Fibroblast of lung (primary cell): ENCODE measurements around the gene DTWD2. TPM values are rescaled to one million over a fixed set of nuclear protein-coding genes. Genes with fewer than 3 reads are reported as not detected.

Experiments used
- DNase-seq, 2 donors: peaks; one replicate each; pipeline versions ENCODE4 v3.0.0 to v3.0.0-alpha.2; 2010; ENCODE audit warnings: low read depth in 2 of 2
- H2AFZ ChIP-seq: 2 replicates; pipeline ENCODE4 v1.5.1; 2012; ENCODE audit warnings: low read length, control low read depth, inconsistent platforms
- H3K27ac ChIP-seq: 2 replicates; pipeline ENCODE4 v1.5.1; 2011; ENCODE audit warnings: low read length, control low read depth; ENCODE audit not compliant: insufficient read depth
- H3K27me3 ChIP-seq: 2 replicates; pipeline ENCODE4 v1.5.1; 2011; ENCODE audit warnings: mild to moderate bottlenecking, low read length; ENCODE audit not compliant: control insufficient read depth, insufficient read depth
- H3K36me3 ChIP-seq: 2 replicates; pipeline ENCODE4 v1.5.1; 2011; ENCODE audit warnings: low read length; ENCODE audit not compliant: control insufficient read depth, insufficient read depth
- H3K4me1 ChIP-seq: 2 replicates; pipeline ENCODE4 v1.5.1; 2011; ENCODE audit warnings: low read length; ENCODE audit not compliant: control insufficient read depth, insufficient read depth; ENCODE audit errors: extremely low read depth
- H3K4me2 ChIP-seq: 2 replicates; pipeline ENCODE4 v1.5.1; 2011; ENCODE audit warnings: low read length, control low read depth; ENCODE audit not compliant: insufficient read depth; ENCODE audit errors: extremely low read depth
- H3K4me3 ChIP-seq, 4 experiments: fragments of 200-600 bp in 1 of 4; sonication (generic) in 1 of 4; replicated peaks in 1 of 4; 2 replicates each; pipeline ENCODE4 v1.5.1; 2011 to 2016; ENCODE audit warnings: low read length in 4 of 4, low read depth in 3 of 4, mild to moderate bottlenecking in 3 of 4, control low read depth in 2 of 4, inconsistent platforms in 1 of 4, mixed read lengths in 1 of 4; ENCODE audit not compliant: insufficient read depth in 1 of 4; ENCODE audit errors: control extremely low read depth in 1 of 4
- H3K79me2 ChIP-seq: 2 replicates; pipeline ENCODE4 v1.5.1; 2012; ENCODE audit warnings: mild to moderate bottlenecking, low read length, inconsistent platforms; ENCODE audit not compliant: control insufficient read depth, insufficient read depth
- H3K9ac ChIP-seq: 2 replicates; pipeline ENCODE4 v1.5.1; 2011; ENCODE audit warnings: mild to moderate bottlenecking, low read length, control low read depth; ENCODE audit not compliant: insufficient read depth
- H3K9me3 ChIP-seq: 2 replicates; pipeline ENCODE4 v1.5.1; 2012; ENCODE audit warnings: low read depth, low read length; ENCODE audit not compliant: control insufficient read depth, insufficient read depth
- H4K20me1 ChIP-seq: 2 replicates; pipeline ENCODE4 v1.5.1; 2011; ENCODE audit warnings: low read length; ENCODE audit not compliant: control insufficient read depth, insufficient read depth; ENCODE audit errors: extremely low read depth
- EZH2 ChIP-seq: IDR thresholded peaks from 2 replicates; pipeline ENCODE4 v1.5.1; 2012; ENCODE audit warnings: low read length, control low read depth, mild to moderate bottlenecking; ENCODE audit errors: missing control alignments
- polyA plus RNA-seq, 2 donors: library from polyadenylated mRNA; depleted of rRNA in 1 of 2; stranded (reverse) in 1 of 2; unstranded in 1 of 2; fragments of >200 nt; gene quantifications; 2 replicates each; pipeline ENCODE4 v1.2.1, GENCODE V29; 2011 to 2012; ENCODE audit warnings: missing spikeins in 1 of 2
- total RNA-seq: library from RNA; depleted of rRNA; stranded (reverse); fragments of >200 nt; gene quantifications from 2 replicates; pipeline ENCODE4 v1.2.1, GENCODE V29; 2014
- TF ChIP-seq, protein P1 (sequence below), 2 donors: IDR thresholded peaks in 1 of 2; conservative IDR thresholded peaks in 1 of 2; 1 replicate in 1 of 2; 2 replicates in 1 of 2; pipeline ENCODE4 v1.5.1; 2011 to 2012; ENCODE audit warnings: low read length in 2 of 2, control low read depth in 1 of 2, inconsistent platforms in 1 of 2, low read depth in 1 of 2, mild to moderate bottlenecking in 1 of 2

DTWD2 gene
- total and polyA plus RNA-seq, 2 donors (not counting 1 experiment from before 2014, with no cell fraction given): 2.8 to 4.8 TPM

DNA sequence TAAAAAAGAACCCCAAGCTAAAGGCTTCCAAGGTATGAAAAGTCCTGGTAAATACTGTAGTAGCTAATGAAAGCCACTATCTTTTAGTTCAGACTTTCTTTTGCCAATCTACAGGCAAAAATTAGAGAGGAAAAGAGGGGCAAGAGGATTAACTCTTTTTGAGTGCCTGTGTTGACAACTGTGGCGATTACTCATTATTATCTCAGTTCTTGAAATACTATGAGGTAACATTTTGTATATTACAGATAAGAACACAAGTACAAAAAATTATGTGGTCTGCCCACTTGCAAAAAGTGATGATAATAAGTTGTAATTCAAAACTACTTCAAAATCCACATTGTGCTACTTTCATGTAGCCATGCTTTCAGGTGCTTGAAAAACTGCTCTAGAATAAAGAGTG lies 144.0 kb downstream of the DTWD2 start:
- TF ChIP-seq, protein P1, sequence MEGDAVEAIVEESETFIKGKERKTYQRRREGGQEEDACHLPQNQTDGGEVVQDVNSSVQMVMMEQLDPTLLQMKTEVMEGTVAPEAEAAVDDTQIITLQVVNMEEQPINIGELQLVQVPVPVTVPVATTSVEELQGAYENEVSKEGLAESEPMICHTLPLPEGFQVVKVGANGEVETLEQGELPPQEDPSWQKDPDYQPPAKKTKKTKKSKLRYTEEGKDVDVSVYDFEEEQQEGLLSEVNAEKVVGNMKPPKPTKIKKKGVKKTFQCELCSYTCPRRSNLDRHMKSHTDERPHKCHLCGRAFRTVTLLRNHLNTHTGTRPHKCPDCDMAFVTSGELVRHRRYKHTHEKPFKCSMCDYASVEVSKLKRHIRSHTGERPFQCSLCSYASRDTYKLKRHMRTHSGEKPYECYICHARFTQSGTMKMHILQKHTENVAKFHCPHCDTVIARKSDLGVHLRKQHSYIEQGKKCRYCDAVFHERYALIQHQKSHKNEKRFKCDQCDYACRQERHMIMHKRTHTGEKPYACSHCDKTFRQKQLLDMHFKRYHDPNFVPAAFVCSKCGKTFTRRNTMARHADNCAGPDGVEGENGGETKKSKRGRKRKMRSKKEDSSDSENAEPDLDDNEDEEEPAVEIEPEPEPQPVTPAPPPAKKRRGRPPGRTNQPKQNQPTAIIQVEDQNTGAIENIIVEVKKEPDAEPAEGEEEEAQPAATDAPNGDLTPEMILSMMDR (conservative IDR thresholded peaks at IDR 0.05 in 1 of 2, IDR thresholded peaks at IDR 0.05 in 1 of 2; ENCODE audit: low read depth in 1 of 2, low read length in 2 of 2): no peak
- no peak for TF ChIP-seq EZH2
- H3K4me1 ChIP-seq: no peaks in the 10 kb centered on the region
- H3K9ac ChIP-seq: no peak overlapping the region
- no peak overlapping the region for H2AFZ ChIP-seq
- H3K79me2 ChIP-seq: no peaks in the 10 kb centered on the region
- no peak overlapping the region for H3K27ac ChIP-seq
- H3K27me3 ChIP-seq: no peaks in the 10 kb centered on the region
- no peaks in the 10 kb centered on the region for H4K20me1 ChIP-seq
- DNase-seq: peak in 1 of 2 donors; percentile 3
- H3K9me3 ChIP-seq: no peaks in the 10 kb centered on the region
- H3K36me3 ChIP-seq: no peaks in the 10 kb centered on the region
- no peak overlapping the region for H3K4me3 ChIP-seq
- H3K4me2 ChIP-seq: no peak overlapping the region

DNA sequence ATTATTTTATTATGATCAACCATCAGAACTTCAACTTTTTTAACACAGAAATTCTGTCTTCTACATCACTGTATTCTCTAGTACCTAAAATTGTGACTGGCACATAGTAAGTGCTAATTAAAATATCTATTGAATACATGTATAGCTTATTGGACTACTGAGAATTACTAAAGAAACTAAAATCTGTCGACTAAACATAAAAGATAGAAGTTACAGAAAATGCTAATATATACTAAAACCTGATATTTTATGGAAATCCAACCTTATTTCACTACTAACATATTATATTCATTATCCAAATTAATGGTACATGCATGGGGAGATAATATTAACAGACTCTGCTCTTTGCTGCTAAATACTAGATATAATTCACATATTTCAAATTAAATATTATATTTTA lies 153.6 kb downstream of the DTWD2 start:
- TF ChIP-seq, protein P1 (conservative IDR thresholded peaks at IDR 0.05 in 1 of 2, IDR thresholded peaks at IDR 0.05 in 1 of 2; ENCODE audit: low read depth in 1 of 2, low read length in 2 of 2): no peak
- no peak for TF ChIP-seq EZH2
- no peak overlapping the region for H2AFZ ChIP-seq
- H3K4me1 ChIP-seq: no peaks in the 10 kb centered on the region
- H3K36me3 ChIP-seq: no peaks in the 10 kb centered on the region
- H3K9ac ChIP-seq: no peak overlapping the region
- no peaks in the 10 kb centered on the region for H3K9me3 ChIP-seq
- H3K79me2 ChIP-seq: no peaks in the 10 kb centered on the region
- H3K4me3 ChIP-seq: no peak overlapping the region
- no peak overlapping the region for H3K4me2 ChIP-seq
- no peak for DNase-seq
- H3K27ac ChIP-seq: no peak overlapping the region
- H4K20me1 ChIP-seq: no peaks in the 10 kb centered on the region
- H3K27me3 ChIP-seq: no peaks in the 10 kb centered on the region

DNA sequence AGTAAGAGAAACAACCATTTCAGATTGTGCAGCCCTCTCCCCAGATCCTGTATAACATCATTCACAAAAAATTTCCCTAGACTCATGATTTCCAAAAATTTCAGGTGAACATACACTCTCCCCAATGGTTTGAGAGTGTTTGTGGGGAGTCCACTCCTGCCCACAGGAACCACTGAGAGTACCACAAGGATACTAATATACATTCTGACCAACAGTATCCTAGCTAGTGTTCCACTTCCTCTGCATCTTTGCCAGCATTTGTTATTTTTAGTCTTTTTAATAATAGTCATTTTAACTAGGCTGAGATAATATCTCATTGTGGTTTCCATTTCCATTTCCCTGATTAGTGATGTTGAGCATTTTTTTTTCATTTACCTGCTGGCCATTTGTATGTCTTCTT lies 155.4 kb downstream of the DTWD2 start:
- Histone ChIP-seq H3K9ac (no peak overlapping the region), H3K27ac (no peak overlapping the region), H2AFZ (no peak overlapping the region), H3K4me2 (no peak overlapping the region), H3K4me3 (no peak overlapping the region), H3K27me3 (no peaks in the 10 kb centered on the region), H3K79me2 (no peaks in the 10 kb centered on the region), H3K36me3 (no peaks in the 10 kb centered on the region), H3K9me3 (no peaks in the 10 kb centered on the region), H3K4me1 (no peaks in the 10 kb centered on the region), H4K20me1 (no peaks in the 10 kb centered on the region)
- DNase-seq: no peak
- no peak for TF ChIP-seq EZH2
- TF ChIP-seq, protein P1 (conservative IDR thresholded peaks at IDR 0.05 in 1 of 2, IDR thresholded peaks at IDR 0.05 in 1 of 2; ENCODE audit: low read depth in 1 of 2, low read length in 2 of 2): no peak
